ENCODE measurements around the gene NEK9.

The NEK9 gene

DNA sequence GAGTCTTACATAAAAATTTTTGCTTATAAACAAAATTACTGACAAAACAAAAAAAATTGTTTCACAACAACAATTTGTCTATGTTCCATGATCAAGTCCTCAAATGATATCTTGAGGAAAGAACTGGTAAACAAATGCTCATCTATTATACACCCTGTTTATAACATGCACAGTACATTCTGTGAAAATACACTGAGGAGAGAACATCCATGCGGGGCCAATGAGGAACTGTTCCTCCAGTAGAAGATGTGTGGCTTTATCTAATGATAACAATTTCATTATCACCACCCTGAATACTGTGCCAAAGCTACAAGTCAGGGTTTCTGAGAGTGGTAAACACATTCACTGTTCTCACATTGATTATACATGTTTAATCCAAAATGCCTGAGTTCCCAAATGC lies 86.3 kb downstream of the NEK9 start:
- no peak for DNase-seq (ENCODE audit: low read depth, low spot score)

DNA sequence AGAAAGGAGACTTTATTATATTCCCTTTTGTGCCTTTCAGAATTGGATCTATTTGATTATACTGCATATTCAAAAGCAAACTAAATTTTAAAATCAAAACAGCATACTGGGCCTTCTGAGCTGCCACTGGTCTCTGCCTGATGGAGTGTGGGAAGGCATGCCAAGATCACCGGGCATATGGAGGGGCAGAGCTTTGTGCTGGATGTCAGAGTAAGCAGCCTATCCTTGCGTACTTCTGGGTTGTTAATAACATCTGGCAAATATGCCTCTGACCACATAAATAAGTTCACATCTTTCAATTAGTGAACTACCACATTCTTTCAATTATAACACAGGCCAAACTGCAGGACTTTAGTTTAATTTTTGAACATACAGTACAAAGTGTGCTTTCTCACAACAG lies 93.9 kb downstream of the NEK9 start:
- DNase-seq (ENCODE audit: low read depth, low spot score): no peak

DNA sequence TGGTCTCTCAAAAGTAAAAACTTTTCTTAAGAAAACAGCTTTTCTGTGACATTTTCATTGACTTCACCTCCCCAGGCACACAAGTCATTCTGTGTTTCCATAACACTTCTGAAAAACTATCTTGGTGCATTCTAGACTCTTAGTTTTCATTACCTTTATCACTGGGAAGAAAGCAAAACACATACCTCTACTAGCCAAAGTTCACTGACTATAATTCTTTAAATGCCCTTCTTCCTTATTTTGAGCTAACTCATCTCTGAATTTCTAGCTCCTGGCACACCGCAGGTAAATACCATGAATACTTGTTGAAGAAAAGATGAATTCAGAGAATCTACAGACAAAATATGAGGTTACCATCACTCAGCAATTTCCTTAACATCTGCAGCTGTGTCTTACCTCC lies 96.7 kb downstream of the NEK9 start:
- no peak for DNase-seq (ENCODE audit: low read depth, low spot score)
